ENCODE results near the gene AP2A2.

AP2A2 gene

DNA sequence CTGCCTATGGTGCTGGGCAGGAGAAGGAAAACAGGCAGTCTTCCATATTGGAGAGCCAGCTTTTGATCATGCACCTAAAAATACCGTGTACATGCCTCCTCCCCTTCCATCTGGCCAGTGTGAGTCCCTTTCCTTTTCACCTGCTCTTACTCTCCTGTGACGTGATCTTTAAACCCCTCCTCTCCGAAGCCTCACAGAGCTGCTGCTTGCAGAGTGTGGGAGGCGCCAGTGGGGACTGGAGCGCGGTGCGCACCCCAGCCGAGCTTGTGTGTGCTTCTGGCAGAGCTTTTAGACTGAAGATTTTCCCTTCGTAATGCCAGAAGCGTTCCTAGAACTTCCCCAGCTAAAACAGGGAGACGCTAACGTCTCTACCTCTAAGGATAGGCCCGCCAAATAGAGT, 81.1 kb downstream of the AP2A2 start:
- TF ChIP-seq Cebpa-rat (IDR thresholded peaks at IDR 0.05): no peak
- Histone ChIP-seq H3K27me3 (no peaks in the 10 kb centered on the region), H3K9me3 (no peaks in the 10 kb centered on the region), H4K20me1 (no peaks in the 10 kb centered on the region), H3K4me3 (no peak overlapping the region), H3K36me3 (peaks cover 43% of the 10 kb centered on the region), H3K4me2 (peak overlapping the region; percentile 96), H3K27ac (peak overlapping the region; percentile 95), H3K4me1 (peaks cover 100% of the 10 kb centered on the region), H3K9ac (peak overlapping the region; percentile 60)

GRCh38 chr11:1007279-1007678, 81.6 kb downstream of the AP2A2 start:
- no peaks in the 10 kb centered on the region for H4K20me1 ChIP-seq
- H3K9ac ChIP-seq: peak overlapping the region; percentile 60
- peaks cover 38% of the 10 kb centered on the region for H3K36me3 ChIP-seq
- peak overlapping the region; percentile 96 for H3K4me2 ChIP-seq
- peaks cover 100% of the 10 kb centered on the region for H3K4me1 ChIP-seq
- H3K27me3 ChIP-seq: no peaks in the 10 kb centered on the region
- H3K27ac ChIP-seq: peak overlapping the region; percentile 95
- no peaks in the 10 kb centered on the region for H3K9me3 ChIP-seq
- H3K4me3 ChIP-seq: no peak overlapping the region
- no peak for TF ChIP-seq Cebpa-rat (IDR thresholded peaks at IDR 0.05)

- Histone ChIP-seq H3K36me3 (peaks cover 30% of the 10 kb centered on the region), H4K20me1 (no peaks in the 10 kb centered on the region), H3K4me3 (peak overlapping the region; percentile 53), H3K27ac (peak overlapping the region; percentile 95), H3K4me1 (peaks cover 100% of the 10 kb centered on the region), H3K9me3 (no peaks in the 10 kb centered on the region), H3K27me3 (no peaks in the 10 kb centered on the region), H3K9ac (peak overlapping the region; percentile 82), H3K4me2 (peak overlapping the region; percentile 96)
- TF ChIP-seq Cebpa-rat (IDR thresholded peaks at IDR 0.05): no peak
Measured at GRCh38 chr11:1008001-1008802, 82.5 kb downstream of the AP2A2 start.

- peak overlapping the region; percentile 82 for H3K9ac ChIP-seq
- no peaks in the 10 kb centered on the region for H3K9me3 ChIP-seq
- peaks cover 100% of the 10 kb centered on the region for H3K4me1 ChIP-seq
- no peak for TF ChIP-seq Cebpa-rat (IDR thresholded peaks at IDR 0.05)
- peaks cover 24% of the 10 kb centered on the region for H3K36me3 ChIP-seq
- H3K4me2 ChIP-seq: peak overlapping the region; percentile 96
- no peaks in the 10 kb centered on the region for H4K20me1 ChIP-seq
- peak overlapping the region; percentile 53 for H3K4me3 ChIP-seq
- H3K27me3 ChIP-seq: no peaks in the 10 kb centered on the region
- H3K27ac ChIP-seq: peak overlapping the region; percentile 95
Measured at GRCh38 chr11:1008803-1009145, 83.1 kb downstream of the AP2A2 start.

DNA sequence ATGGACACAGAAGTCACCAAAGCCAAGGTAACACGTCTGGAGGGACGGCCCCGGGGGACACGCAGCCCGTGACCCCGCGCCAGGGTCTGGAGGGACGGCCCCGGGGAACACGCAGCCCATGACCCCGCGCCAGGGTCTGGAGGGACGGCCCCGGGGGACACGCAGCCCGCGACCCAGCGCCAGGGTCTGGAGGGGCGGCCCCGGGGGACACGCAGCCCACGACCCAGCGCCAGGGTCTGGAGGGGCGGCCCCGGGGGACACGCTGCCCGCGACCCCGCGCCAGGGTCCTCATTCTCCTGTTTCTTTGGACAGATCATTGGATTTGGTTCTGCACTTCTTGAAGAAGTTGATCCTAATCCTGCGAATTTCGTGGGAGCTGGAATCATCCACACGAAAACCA, 83.7 kb downstream of the AP2A2 start:
- Histone ChIP-seq H3K4me1 (peaks cover 100% of the 10 kb centered on the region), H3K27me3 (no peaks in the 10 kb centered on the region), H3K9me3 (no peaks in the 10 kb centered on the region), H3K36me3 (peaks cover 18% of the 10 kb centered on the region), H3K27ac (peak overlapping the region; percentile 95), H3K4me2 (peak overlapping the region; percentile 96), H4K20me1 (no peaks in the 10 kb centered on the region), H3K4me3 (peak overlapping the region; percentile 53), H3K9ac (peak overlapping the region; percentile 82)
- TF ChIP-seq Cebpa-rat (IDR thresholded peaks at IDR 0.05): no peak

- peak overlapping the region; percentile 56; the same call in 1 of the 2 replicates for H3K4me3 ChIP-seq
- H3K36me3 ChIP-seq: peaks cover 12% of the 10 kb centered on the region; the same call in 1 of the 2 replicates
- peak overlapping the region; percentile 95 for H3K27ac ChIP-seq
- H3K27me3 ChIP-seq: no peaks in the 10 kb centered on the region
- peaks cover 100% of the 10 kb centered on the region for H3K4me1 ChIP-seq
- no peaks in the 10 kb centered on the region for H3K9me3 ChIP-seq
- peak; percentile 32; the same call in 1 of the 2 replicates for TF ChIP-seq Cebpa-rat (IDR thresholded peaks at IDR 0.05)
- peak overlapping the region; percentile 80 for H3K9ac ChIP-seq
- H3K4me2 ChIP-seq: peak overlapping the region; percentile 96
- H4K20me1 ChIP-seq: no peaks in the 10 kb centered on the region
Measured at GRCh38 chr11:1009991-1010390, 84.3 kb downstream of the AP2A2 start.

- peaks cover 9% of the 10 kb centered on the region; the same call in 1 of the 2 replicates for H3K36me3 ChIP-seq
Measured at GRCh38 chr11:1010551-1011319, 85.1 kb downstream of the AP2A2 start.

DNA sequence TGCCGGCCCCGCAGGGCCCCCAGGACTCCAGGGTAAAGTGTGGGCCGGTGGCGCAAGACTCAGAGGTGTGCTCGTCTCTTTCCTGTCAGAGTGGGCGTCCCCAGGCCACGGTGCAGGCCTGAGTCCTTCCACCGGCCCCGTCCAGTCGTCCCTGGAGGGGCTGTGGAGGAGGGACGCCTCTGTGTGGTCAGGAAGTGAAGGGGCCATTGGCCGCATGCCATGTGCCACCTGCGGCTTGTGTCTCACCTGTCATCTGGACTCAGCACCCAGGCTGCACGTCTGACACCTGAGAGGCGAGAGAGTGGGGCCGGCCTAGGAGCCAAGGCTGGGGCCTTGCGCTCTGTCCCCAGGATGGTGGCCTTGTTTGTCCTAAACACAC, 85.6 kb downstream of the AP2A2 start:
- Histone ChIP-seq H3K27me3 (no peaks in the 10 kb centered on the region), H4K20me1 (no peaks in the 10 kb centered on the region), H3K9ac (peak overlapping the region; percentile 80), H3K27ac (peak overlapping the region; percentile 95), H3K4me3 (peak overlapping the region; percentile 56), H3K36me3 (peaks cover 9% of the 10 kb centered on the region), H3K9me3 (no peaks in the 10 kb centered on the region), H3K4me1 (peaks cover 100% of the 10 kb centered on the region), H3K4me2 (peak overlapping the region; percentile 96)
- TF ChIP-seq Cebpa-rat (IDR thresholded peaks at IDR 0.05): no peak

More at GRCh38 chr11:1010551-1011319, 85.1 kb downstream of the AP2A2 start:
- Histone ChIP-seq H3K27ac (peak overlapping the region; percentile 95), H3K4me2 (peak overlapping the region; percentile 96), H3K27me3 (no peaks in the 10 kb centered on the region), H3K4me1 (peaks cover 100% of the 10 kb centered on the region), H4K20me1 (no peaks in the 10 kb centered on the region), H3K4me3 (peak overlapping the region; percentile 56), H3K9me3 (no peaks in the 10 kb centered on the region), H3K9ac (peak overlapping the region; percentile 80)
- TF ChIP-seq Cebpa-rat (IDR thresholded peaks at IDR 0.05): no peak

GRCh38 chr11:1012291-1012690, 86.6 kb downstream of the AP2A2 start:
- no peak for TF ChIP-seq Cebpa-rat (IDR thresholded peaks at IDR 0.05)
- peaks cover 19% of the 10 kb centered on the region for H3K36me3 ChIP-seq
- H3K4me1 ChIP-seq: peaks cover 97% of the 10 kb centered on the region

More at GRCh38 chr11:1012291-1012690, 86.6 kb downstream of the AP2A2 start:
- Histone ChIP-seq H3K9ac (peak overlapping the region; percentile 80), H3K4me3 (peak overlapping the region; percentile 56), H3K27me3 (no peaks in the 10 kb centered on the region), H3K27ac (peak overlapping the region; percentile 95), H3K4me2 (peak overlapping the region; percentile 96), H3K9me3 (peaks cover 10% of the 10 kb centered on the region), H4K20me1 (no peaks in the 10 kb centered on the region; the same call in 1 of the 2 replicates)
